SIG-M5 (cell line): ENCODE measurements around the gene CHD2.
"Not testable (repeated sequence)": the region's sequence is repeated elsewhere in the genome, so short reads cannot be mapped to it uniquely, and the experiment has no call there.

Source experiments
- DNase-seq: peaks from one replicate; lab custom pipeline; 2025; lab: John Stamatoyannopoulos, UW

The CHD2 gene

GRCh38 chr15:93035953-93036810, 136.1 kb downstream of the CHD2 start:
- DNase-seq = no peak

- DNase-seq = no peak
Measured at GRCh38 chr15:93036951-93037819, 137.1 kb downstream of the CHD2 start.

GRCh38 chr15:93037820-93038705, 137.9 kb downstream of the CHD2 start:
- DNase-seq = no peak

- DNase-seq = not testable (repeated sequence)
Measured at GRCh38 chr15:93039562-93040287, 139.6 kb downstream of the CHD2 start.

DNA sequence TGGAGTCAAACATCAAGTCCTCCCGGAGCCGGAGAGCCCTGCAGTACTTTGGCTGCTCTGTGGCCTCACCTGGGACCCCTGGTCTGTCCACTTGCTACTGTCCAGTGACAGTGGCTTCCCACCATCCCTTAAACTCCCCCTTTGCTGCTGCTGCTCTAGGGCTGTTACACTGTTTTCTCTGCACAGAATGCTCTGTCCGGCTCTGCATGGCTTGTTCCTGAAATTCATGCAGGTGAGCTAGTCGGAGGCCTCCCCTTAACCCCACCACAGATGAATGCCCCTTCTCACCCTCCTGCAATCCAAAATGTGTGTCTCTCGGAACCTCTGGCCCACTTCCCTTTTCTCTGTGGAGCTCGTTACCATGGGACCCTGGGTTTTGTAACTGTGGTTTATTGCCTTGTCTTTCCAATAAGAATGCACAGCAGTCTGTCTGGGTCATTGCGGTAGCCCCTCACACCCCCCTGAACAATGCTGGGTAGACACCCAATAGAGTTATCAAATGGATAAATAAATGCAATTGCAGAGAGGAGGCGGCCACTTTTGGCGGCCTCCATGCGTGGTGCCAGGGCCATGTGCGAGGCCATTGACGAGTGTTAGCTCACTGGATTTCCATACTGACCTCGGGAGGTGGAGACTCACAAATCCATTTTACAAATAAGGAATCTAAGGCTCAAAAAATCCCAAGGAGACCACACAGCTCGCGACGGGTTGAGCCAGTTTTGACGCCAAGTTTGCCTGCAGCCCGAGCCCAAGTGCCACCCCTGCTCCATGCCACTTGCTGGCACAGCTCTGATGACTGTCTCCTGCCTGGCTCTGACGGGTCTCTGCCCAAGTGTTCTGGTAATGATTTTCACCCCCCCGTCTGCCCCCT, 140.4 kb downstream of the CHD2 start:
- no peak for DNase-seq

- DNase-seq = no peak
Measured at GRCh38 chr15:93041159-93041547, 141.0 kb downstream of the CHD2 start.

- DNase-seq = no peak
Measured at GRCh38 chr15:93042211-93042610, 142.1 kb downstream of the CHD2 start.

DNA sequence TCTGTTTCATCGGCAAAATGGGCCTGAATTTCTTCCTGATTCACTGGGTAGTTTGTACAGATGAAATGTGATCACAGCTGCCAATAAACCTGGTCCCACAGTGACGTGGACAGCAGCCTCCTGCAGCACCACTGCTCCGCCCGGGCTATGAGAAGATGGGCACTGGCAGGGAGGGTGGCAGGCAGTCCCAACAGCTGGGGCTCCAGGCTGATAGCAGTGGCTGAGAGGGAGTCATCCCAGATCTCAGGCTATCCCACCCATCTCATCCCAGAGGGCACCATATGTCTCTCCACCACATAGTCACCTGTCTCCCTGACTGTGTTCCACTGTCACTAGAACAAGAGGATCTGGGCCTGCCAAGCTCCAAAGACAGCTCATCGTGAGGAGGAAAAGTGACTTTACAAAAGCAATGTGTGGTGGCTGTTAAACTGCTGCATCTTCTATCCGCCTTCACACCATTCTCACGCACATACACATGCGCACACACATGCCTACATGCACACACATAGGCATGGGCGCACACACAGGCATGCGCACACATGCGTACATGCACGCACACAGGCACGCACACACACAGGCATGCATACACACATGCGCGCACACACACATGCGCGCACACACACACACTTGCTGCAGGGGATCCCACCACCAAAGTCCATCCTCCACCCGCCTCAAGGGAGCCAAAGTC, 142.7 kb downstream of the CHD2 start:
- DNase-seq = no peak

DNA sequence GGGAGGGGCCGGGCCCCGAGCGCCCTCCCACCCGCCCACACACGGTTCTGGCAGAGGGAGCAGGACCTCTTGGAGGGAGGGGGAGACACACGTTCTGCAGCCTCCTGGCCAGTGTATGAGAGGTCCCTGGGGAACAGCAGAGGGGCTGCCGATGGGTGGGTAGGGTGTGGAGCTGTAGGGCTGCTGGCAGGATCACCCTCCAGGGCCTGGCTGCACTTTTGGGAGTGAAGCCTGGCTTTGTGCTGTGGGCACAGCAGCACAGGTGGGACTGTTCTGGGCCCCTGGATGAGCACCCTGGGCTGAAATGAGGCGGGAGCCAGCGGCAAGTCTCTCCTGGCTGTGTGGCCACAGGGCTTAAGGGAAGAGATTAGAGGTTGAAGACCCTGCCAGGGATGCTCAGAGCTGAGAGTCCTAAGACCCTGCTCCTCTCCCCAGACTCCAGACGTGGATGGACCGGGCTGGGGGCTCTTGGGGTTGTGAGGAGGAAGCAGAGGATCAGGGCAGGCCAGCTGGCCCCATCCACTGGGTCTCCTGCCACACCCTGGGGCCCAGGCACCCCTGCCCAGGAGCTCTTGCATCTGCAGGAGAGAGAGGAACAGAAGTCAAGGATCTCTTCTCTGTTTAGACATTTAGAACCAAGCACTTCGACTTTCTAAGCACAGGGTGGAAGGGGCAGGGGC, 143.6 kb downstream of the CHD2 start:
- no peak for DNase-seq

GRCh38 chr15:93044301-93045190, 144.4 kb downstream of the CHD2 start:
- DNase-seq = no peak

DNA sequence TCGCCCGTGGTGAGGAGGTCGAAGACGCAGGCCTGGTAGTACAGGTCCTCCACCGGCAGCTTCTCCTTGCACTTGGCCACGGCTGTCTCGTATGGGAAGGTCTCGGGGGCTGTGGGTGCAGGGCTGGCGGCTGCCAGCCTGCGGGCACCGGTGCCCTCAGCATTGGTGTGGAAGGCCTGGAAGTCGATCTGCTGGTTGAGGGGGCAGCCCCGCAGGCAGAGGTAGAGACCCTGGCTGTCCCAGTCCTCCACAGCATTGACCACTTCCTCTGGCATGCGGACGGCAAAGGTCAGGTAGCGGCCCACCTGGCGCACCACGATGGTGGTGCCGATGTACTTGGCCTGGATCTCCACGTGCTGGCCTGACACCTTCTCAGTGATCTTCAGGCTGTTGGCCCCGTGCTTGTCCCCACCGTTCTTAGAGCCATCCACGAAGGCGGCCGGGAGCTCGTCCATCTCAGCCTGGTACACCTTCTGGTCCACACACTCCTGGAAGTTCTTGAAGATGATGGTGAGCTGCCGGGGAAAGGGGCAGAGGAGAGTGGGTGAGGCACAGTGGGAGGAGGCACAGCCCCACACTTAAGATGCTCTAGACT, 145.2 kb downstream of the CHD2 start:
- no peak for DNase-seq

DNA sequence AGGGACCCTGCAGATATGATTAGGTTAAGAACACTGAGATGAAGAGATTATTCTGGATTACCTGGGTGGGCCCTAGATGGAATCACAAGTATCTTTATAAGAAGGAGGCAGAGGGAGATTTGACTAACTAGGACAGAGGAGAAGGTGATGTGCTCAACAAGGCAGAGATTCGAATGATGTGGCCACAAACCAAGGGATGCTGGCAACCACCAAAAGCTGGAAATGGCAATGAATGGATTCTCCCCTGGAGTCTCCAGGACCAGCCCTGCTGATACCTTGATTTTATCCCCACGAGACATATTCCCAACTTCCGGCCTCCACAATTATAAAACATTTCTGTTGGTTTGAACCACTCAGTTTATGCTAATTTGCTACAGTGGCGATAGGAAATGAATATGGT, 146.0 kb downstream of the CHD2 start:
- DNase-seq = no peak

GRCh38 chr15:93046721-93047120, 146.6 kb downstream of the CHD2 start:
- DNase-seq = no peak

DNA sequence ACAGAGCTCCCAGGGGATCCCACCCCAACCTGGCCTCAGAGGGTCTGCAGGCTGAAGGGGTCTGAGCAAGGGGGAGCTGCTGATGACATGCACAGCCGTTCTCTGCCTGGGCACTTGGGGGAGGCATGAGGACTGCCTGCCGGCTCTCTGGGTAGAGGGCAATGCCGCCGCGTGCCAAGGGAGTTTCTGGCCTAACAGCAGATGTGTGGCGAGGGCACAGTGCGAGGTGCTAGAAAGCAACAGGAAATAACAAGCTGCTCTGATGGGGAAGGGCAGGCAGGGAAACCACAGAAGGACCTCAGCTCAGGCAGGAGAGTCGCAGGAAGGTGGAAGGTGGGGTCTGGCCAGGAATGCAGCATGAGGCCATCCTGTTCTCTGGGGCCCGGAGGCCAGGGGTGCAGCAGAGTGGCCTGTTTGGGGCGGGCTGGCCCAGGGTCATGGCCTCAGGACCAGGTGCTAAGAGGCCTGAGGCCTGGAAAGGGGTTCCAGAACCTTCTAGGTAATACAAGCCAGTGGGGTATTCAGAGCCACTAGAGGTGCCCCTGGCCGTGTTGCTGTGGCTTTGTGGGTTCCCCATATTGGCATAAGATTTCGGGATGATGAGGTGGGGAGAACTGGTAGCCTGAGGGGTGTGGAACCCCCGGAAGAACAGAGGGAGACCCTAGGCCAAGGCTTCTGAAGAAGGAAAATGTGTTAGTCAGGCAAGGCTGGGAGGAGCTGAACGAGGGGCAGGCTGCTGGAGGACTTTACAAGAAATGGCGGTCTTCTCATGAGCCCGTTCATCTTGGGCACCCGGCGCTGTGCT, 147.7 kb downstream of the CHD2 start:
- DNase-seq = no peak

- DNase-seq = no peak
Measured at GRCh38 chr15:93048426-93048721, 148.2 kb downstream of the CHD2 start.

- no peak for DNase-seq
Measured at GRCh38 chr15:93048759-93049161, 148.6 kb downstream of the CHD2 start.

- DNase-seq = no peak
Measured at GRCh38 chr15:93049233-93049632, 149.1 kb downstream of the CHD2 start.
